HepG2 (cell line): Measurements from ENCODE around the gene RGSL1. TPM values are rescaled to one million over a fixed set of nuclear protein-coding genes. Genes with fewer than 3 reads are reported as not detected.

Experiments used
- ATM ChIP-seq: fragments of 450-650 bp; IDR thresholded peaks from 2 replicates; pipeline ENCODE4 v1.7.1; 2017; ENCODE audit warnings: mild to moderate bottlenecking, borderline replicate concordance
- MED8 ChIP-seq: sonication (generic); formaldehyde crosslinking; IDR thresholded peaks from 2 replicates; pipeline ENCODE4 v1.8.1; 2023; ENCODE audit warnings: mild to moderate bottlenecking, missing genetic modification reagents; ENCODE audit not compliant: insufficient replicate concordance
- NAIF1 ChIP-seq: sonication (generic); formaldehyde crosslinking; IDR thresholded peaks from 2 replicates; pipeline ENCODE4 v1.5.0; 2020; ENCODE audit warnings: mild to moderate bottlenecking, missing genetic modification reagents, borderline replicate concordance
- TFAP4 ChIP-seq: sonication (generic); IDR thresholded peaks from 2 replicates; pipeline ENCODE4 v1.6.1; 2016; ENCODE audit warnings: low read depth, borderline replicate concordance
- ZBTB40 ChIP-seq, 2 experiments: fragments of 450-650 bp in 1 of 2; sonication (generic) in 1 of 2; formaldehyde crosslinking in 1 of 2; IDR thresholded peaks; 2 replicates each; pipeline versions ENCODE4 v1.6.1 to v1.8.0; 2016 to 2022; ENCODE audit warnings: antibody characterized with exemption in 1 of 2, mild to moderate bottlenecking in 1 of 2, missing genetic modification reagents in 1 of 2
- ZHX1 ChIP-seq: sonication (generic); formaldehyde crosslinking; IDR thresholded peaks from 2 replicates; pipeline ENCODE4 v1.8.1; 2022; ENCODE audit warnings: low read depth, mild to moderate bottlenecking, missing genetic modification reagents
- ZNF687 ChIP-seq: sonication (generic); formaldehyde crosslinking; IDR thresholded peaks from 2 replicates; pipeline ENCODE4 v1.5.1; 2020; ENCODE audit warnings: mild to moderate bottlenecking, missing genetic modification reagents, moderate library complexity
- ZNF879 ChIP-seq: sonication (generic); formaldehyde crosslinking; IDR thresholded peaks from 2 replicates; pipeline ENCODE4 v1.8.1; 2023; ENCODE audit warnings: missing genetic modification reagents
- polyA plus RNA-seq, 8 experiments: library from polyadenylated mRNA; depleted of rRNA in 3 of 8; stranded (reverse) in 7 of 8; unstranded in 1 of 8; fragments of >200 nt; fragmentation: Illumina TruSeq in 4 of 8; extraction: Trizol in 4 of 8; gene quantifications; 2 replicates each; pipeline versions ENCODE4 v1.2.1 to v1.2.3, GENCODE V29; 2011 to 2016; ENCODE audit warnings: low read depth in 4 of 8, missing spikeins in 1 of 8, mixed read lengths in 1 of 8; ENCODE audit not compliant: insufficient read depth in 1 of 8
- total RNA-seq, 5 experiments: library from RNA; depleted of rRNA; stranded (reverse); fragments of >200 nt; fragmentation: Illumina TruSeq; extraction: Trizol; gene quantifications; 2 replicates each; pipeline ENCODE4 v1.2.3, GENCODE V29; 2016; ENCODE audit warnings: low read depth in 1 of 5

Gene RGSL1
- total and polyA plus RNA-seq, 2 of the 13 experiments (the other 11 are each of a cell fraction or from before 2014, with no cell fraction given), result not detected

GRCh38 chr1:182457844-182458243 lies 7.9 kb downstream of the RGSL1 start (continued):
- no peak for TF ChIP-seq ZHX1 (CRISPR knock-in tag)
- TF ChIP-seq ZNF687 (CRISPR knock-in tag), result no peak
- no peak for TF ChIP-seq MED8 (CRISPR knock-in tag)
- no peak for TF ChIP-seq ATM
- no peak for TF ChIP-seq NAIF1
- no peak for TF ChIP-seq TFAP4
- no peak for TF ChIP-seq ZBTB40 (IDR thresholded peaks at IDR 0.05)
- no peak for TF ChIP-seq ZBTB40 (CRISPR knock-in tag; IDR thresholded peaks at IDR 0.05)
- no peak for TF ChIP-seq ZNF879
